RWPE2 (cell line): ENCODE results near the gene APOBEC3F.

Source experiments
- ATAC-seq: fragments of 200-7000 bp; cut with Tn5 transposase; 3 replicates; pipeline ENCODE4 v1.9.1; 2021; ENCODE audit warnings: low read depth
- DNase-seq: peaks from one replicate; pipeline ENCODE4 v3.0.0-alpha.2; 2020; ENCODE audit warnings: low spot score
- H3K27ac ChIP-seq: fragments of 450-650 bp; 2 replicates; pipeline ENCODE4 v1.5.1; 2017; ENCODE audit warnings: mild to moderate bottlenecking; ENCODE audit not compliant: poor library complexity, severe bottlenecking
- H3K27me3 ChIP-seq: fragments of 250-450 bp; sonication (Bioruptor Pico); 2 replicates; pipeline ENCODE4 v1.5.1; 2021; ENCODE audit warnings: mild to moderate bottlenecking, moderate library complexity; ENCODE audit not compliant: insufficient read depth, poor library complexity, severe bottlenecking
- H3K36me3 ChIP-seq: fragments of 250-450 bp; sonication (Bioruptor Pico); 2 replicates; pipeline ENCODE4 v1.5.1; 2020; ENCODE audit warnings: low read depth, mild to moderate bottlenecking, moderate library complexity
- H3K4me1 ChIP-seq: fragments of 250-450 bp; sonication (Bioruptor Pico); 2 replicates; pipeline ENCODE4 v1.5.1; 2021; ENCODE audit warnings: mild to moderate bottlenecking, moderate library complexity; ENCODE audit not compliant: insufficient read depth, poor library complexity, severe bottlenecking
- H3K4me3 ChIP-seq: fragments of 250-450 bp; sonication (Bioruptor Pico); 2 replicates; pipeline ENCODE4 v1.5.1; 2021; ENCODE audit warnings: mild to moderate bottlenecking, moderate library complexity; ENCODE audit not compliant: severe bottlenecking
- H3K9me3 ChIP-seq: fragments of 250-450 bp; sonication (Bioruptor Pico); 2 replicates; pipeline ENCODE4 v1.5.1; 2021; ENCODE audit warnings: mild to moderate bottlenecking, moderate library complexity; ENCODE audit not compliant: severe bottlenecking
- TF ChIP-seq, protein P1 (sequence below): fragments of 450-650 bp; IDR thresholded peaks from one replicate; pipeline ENCODE4 v1.5.1; 2017; ENCODE audit warnings: mild to moderate bottlenecking, moderate library complexity; ENCODE audit not compliant: poor library complexity, severe bottlenecking

APOBEC3F gene

GRCh38 chr22:39098576-39098975 is 57.9 kb downstream of the APOBEC3F start:
- DNase-seq (no peak), ATAC-seq (no peak)
- Histone ChIP-seq H3K36me3 (no peaks in the 10 kb centered on the region), H3K4me1 (peaks cover 20% of the 10 kb centered on the region), H3K9me3 (no peaks in the 10 kb centered on the region), H3K27ac (peak overlapping the region; percentile 77), H3K4me3 (no peak overlapping the region), H3K27me3 (no peaks in the 10 kb centered on the region)
- TF ChIP-seq, protein P1, sequence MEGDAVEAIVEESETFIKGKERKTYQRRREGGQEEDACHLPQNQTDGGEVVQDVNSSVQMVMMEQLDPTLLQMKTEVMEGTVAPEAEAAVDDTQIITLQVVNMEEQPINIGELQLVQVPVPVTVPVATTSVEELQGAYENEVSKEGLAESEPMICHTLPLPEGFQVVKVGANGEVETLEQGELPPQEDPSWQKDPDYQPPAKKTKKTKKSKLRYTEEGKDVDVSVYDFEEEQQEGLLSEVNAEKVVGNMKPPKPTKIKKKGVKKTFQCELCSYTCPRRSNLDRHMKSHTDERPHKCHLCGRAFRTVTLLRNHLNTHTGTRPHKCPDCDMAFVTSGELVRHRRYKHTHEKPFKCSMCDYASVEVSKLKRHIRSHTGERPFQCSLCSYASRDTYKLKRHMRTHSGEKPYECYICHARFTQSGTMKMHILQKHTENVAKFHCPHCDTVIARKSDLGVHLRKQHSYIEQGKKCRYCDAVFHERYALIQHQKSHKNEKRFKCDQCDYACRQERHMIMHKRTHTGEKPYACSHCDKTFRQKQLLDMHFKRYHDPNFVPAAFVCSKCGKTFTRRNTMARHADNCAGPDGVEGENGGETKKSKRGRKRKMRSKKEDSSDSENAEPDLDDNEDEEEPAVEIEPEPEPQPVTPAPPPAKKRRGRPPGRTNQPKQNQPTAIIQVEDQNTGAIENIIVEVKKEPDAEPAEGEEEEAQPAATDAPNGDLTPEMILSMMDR = no peak

DNA sequence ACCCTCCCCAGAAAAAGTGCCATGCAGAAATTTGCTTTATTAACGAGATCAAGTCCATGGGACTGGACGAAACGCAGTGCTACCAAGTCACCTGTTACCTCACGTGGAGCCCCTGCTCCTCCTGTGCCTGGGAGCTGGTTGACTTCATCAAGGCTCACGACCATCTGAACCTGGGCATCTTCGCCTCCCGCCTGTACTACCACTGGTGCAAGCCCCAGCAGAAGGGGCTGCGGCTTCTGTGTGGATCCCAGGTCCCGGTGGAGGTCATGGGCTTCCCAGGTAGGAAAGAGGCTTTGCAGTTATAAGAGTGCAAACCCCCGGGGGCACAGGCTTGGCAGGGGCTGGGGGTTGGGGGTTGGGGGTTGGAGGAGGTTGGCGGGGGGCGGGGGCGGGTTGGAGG is 60.6 kb downstream of the APOBEC3F start:
- ATAC-seq (no peak), DNase-seq (no peak)
- Histone ChIP-seq H3K4me3 (no peak overlapping the region), H3K27ac (no peak overlapping the region), H3K36me3 (no peaks in the 10 kb centered on the region), H3K4me1 (peaks cover 20% of the 10 kb centered on the region), H3K27me3 (no peaks in the 10 kb centered on the region), H3K9me3 (no peaks in the 10 kb centered on the region)
- TF ChIP-seq, protein P1 = no peak

DNA sequence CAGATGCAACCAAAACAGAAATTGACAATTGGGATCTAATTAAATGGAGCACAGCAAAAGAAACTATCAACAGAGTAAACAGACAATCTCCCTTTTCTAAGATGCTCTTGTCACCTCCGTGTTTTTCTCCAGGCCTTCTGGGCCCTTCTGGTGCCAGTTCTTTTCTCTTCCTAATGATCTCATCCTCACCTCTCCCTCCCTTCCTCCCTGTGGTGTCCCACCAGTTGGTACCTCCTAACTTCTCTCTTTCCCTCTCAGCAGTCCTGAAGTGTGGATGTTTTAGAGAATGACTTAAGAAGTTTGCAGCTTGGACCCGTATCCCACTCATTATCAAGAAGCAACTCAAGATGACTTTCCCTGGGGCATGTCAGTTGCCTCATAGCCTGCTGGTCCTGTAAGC is 62.8 kb downstream of the APOBEC3F start:
- no peak for ATAC-seq
- no peak overlapping the region for H3K27ac ChIP-seq

More for the DNA sequence above, 62.8 kb downstream of the APOBEC3F start:
- H3K36me3 ChIP-seq = no peaks in the 10 kb centered on the region
- peaks cover under 1% of the 10 kb centered on the region for H3K4me1 ChIP-seq
- no peaks in the 10 kb centered on the region for H3K9me3 ChIP-seq
- no peak overlapping the region for H3K4me3 ChIP-seq
- DNase-seq = no peak
- H3K27me3 ChIP-seq = no peaks in the 10 kb centered on the region
- TF ChIP-seq, protein P1 = no peak
